Measurements from ENCODE around the gene POMGNT1.
A peak's percentile ranks its signal among the peaks of the same experiment; 100 is the strongest.

Gene POMGNT1

GRCh38 chr1:46183079-46183847 lies 15.0 kb downstream of the POMGNT1 start:
- Mint-ChIP-seq H3K4me1 (peaks cover 9% of the 10 kb centered on the region), H3K27me3 (no peaks in the 10 kb centered on the region), H3K36me3 (peaks cover 7% of the 10 kb centered on the region), H3K4me3 (no peak overlapping the region), H3K9me3 (no peaks in the 10 kb centered on the region), H3K27ac (peak overlapping the region; percentile 70)
- ATAC-seq (ENCODE audit: low read depth) (no peak), DNase-seq (ENCODE audit: low spot score in 2 of 2) (no peak)

- Mint-ChIP-seq H3K4me3 (no peak overlapping the region), H3K4me1 (peaks cover 9% of the 10 kb centered on the region), H3K27me3 (no peaks in the 10 kb centered on the region), H3K36me3 (no peaks in the 10 kb centered on the region), H3K9me3 (no peaks in the 10 kb centered on the region), H3K27ac (peak overlapping the region; percentile 28)
- DNase-seq (ENCODE audit: low spot score in 2 of 2) (no peak), ATAC-seq (ENCODE audit: low read depth) (no peak)
These were observed 16.6 kb downstream of the POMGNT1 start for GRCh38 chr1:46181343-46182260.

- Mint-ChIP-seq H3K27me3 (no peaks in the 10 kb centered on the region), H3K27ac (no peak overlapping the region), H3K4me3 (no peak overlapping the region), H3K36me3 (no peaks in the 10 kb centered on the region), H3K9me3 (no peaks in the 10 kb centered on the region), H3K4me1 (peaks cover 11% of the 10 kb centered on the region)
- ATAC-seq (ENCODE audit: low read depth) (no peak), DNase-seq (ENCODE audit: low spot score in 2 of 2) (no peak)
These were observed 18.1 kb downstream of the POMGNT1 start for GRCh38 chr1:46180082-46180616.

GRCh38 chr1:46179138-46180081 lies 18.8 kb downstream of the POMGNT1 start:
- peaks cover 9% of the 10 kb centered on the region for H3K4me1 Mint-ChIP-seq
- no peak overlapping the region for H3K4me3 Mint-ChIP-seq
- ATAC-seq (ENCODE audit: low read depth) (peak; percentile 84), DNase-seq (ENCODE audit: low spot score in 2 of 2) (peak; percentile 63 to 66)
- no peaks in the 10 kb centered on the region for H3K27me3 Mint-ChIP-seq
- H3K9me3 Mint-ChIP-seq: no peaks in the 10 kb centered on the region
- H3K36me3 Mint-ChIP-seq: no peaks in the 10 kb centered on the region
- H3K27ac Mint-ChIP-seq: no peak overlapping the region

GRCh38 chr1:46176211-46176865 lies 21.9 kb downstream of the POMGNT1 start, which contains the start of gene P3R3URF:
Gene P3R3URF (minus strand): TSS chr1:46176488. CDS start chr1:46176471, 17 bp downstream.
- Mint-ChIP-seq H3K4me3 (no peak within 1 kb of the TSS), H3K4me1 (peaks cover 12% of the 10 kb centered on the region), H3K36me3 (no peaks in the 10 kb centered on the region), H3K27me3 (peaks cover 1% of the 10 kb centered on the region), H3K9me3 (no peaks in the 10 kb centered on the region), H3K27ac (no peak within 1 kb of the TSS)
- no peak for DNase-seq (ENCODE audit: low spot score in 2 of 2)
- ATAC-seq (ENCODE audit: low read depth): no peak

GRCh38 chr1:46175243-46175642 lies 23.0 kb downstream of the POMGNT1 start:
- H3K27ac Mint-ChIP-seq: no peak overlapping the region
- no peaks in the 10 kb centered on the region for H3K36me3 Mint-ChIP-seq
- H3K27me3 Mint-ChIP-seq: peaks cover 1% of the 10 kb centered on the region
- DNase-seq (ENCODE audit: low spot score in 2 of 2): no peak
- no peak for ATAC-seq (ENCODE audit: low read depth)
- H3K4me1 Mint-ChIP-seq: peaks cover 19% of the 10 kb centered on the region
- H3K9me3 Mint-ChIP-seq: no peaks in the 10 kb centered on the region
- no peak overlapping the region for H3K4me3 Mint-ChIP-seq

- Mint-ChIP-seq H3K4me1 (peaks cover 19% of the 10 kb centered on the region), H3K9me3 (no peaks in the 10 kb centered on the region), H3K27ac (no peak within 1 kb of the TSS), H3K4me3 (no peak within 1 kb of the TSS), H3K27me3 (peaks cover 1% of the 10 kb centered on the region), H3K36me3 (no peaks in the 10 kb centered on the region)
- DNase-seq (ENCODE audit: low spot score in 2 of 2) (no peak), ATAC-seq (ENCODE audit: low read depth) (no peak)
These were observed 23.6 kb downstream of the POMGNT1 start, which contains the start of gene TSPAN1 for GRCh38 chr1:46174448-46175231. Gene TSPAN1 (plus strand): TSS chr1:46175087. CDS start chr1:46181108, 6,021 bp downstream.

- ATAC-seq (ENCODE audit: low read depth): peak; percentile 84
- no peak overlapping the region for H3K4me3 Mint-ChIP-seq
- peaks cover 19% of the 10 kb centered on the region for H3K4me1 Mint-ChIP-seq
- no peak for DNase-seq (ENCODE audit: low spot score in 2 of 2)
- H3K9me3 Mint-ChIP-seq: no peaks in the 10 kb centered on the region
- no peaks in the 10 kb centered on the region for H3K36me3 Mint-ChIP-seq
- H3K27me3 Mint-ChIP-seq: peaks cover 1% of the 10 kb centered on the region
- H3K27ac Mint-ChIP-seq: no peak overlapping the region
These were observed 24.8 kb downstream of the POMGNT1 start for GRCh38 chr1:46173361-46173856.

GRCh38 chr1:46172321-46172720 lies 25.9 kb downstream of the POMGNT1 start:
- peaks cover 1% of the 10 kb centered on the region for H3K27me3 Mint-ChIP-seq
- ATAC-seq (ENCODE audit: low read depth) (no peak), DNase-seq (ENCODE audit: low spot score in 2 of 2) (no peak)
- no peaks in the 10 kb centered on the region for H3K9me3 Mint-ChIP-seq
- no peak overlapping the region for H3K4me3 Mint-ChIP-seq
- no peaks in the 10 kb centered on the region for H3K36me3 Mint-ChIP-seq
- no peak overlapping the region for H3K27ac Mint-ChIP-seq
- peaks cover 24% of the 10 kb centered on the region for H3K4me1 Mint-ChIP-seq

GRCh38 chr1:46171871-46172270 lies 26.4 kb downstream of the POMGNT1 start:
- Mint-ChIP-seq H3K4me1 (peaks cover 28% of the 10 kb centered on the region), H3K36me3 (no peaks in the 10 kb centered on the region), H3K27ac (no peak overlapping the region), H3K4me3 (no peak overlapping the region), H3K27me3 (peaks cover 1% of the 10 kb centered on the region), H3K9me3 (no peaks in the 10 kb centered on the region)
- no peak for DNase-seq (ENCODE audit: low spot score in 2 of 2)
- no peak for ATAC-seq (ENCODE audit: low read depth)

GRCh38 chr1:46171351-46171750 lies 26.9 kb downstream of the POMGNT1 start:
- no peak overlapping the region for H3K27ac Mint-ChIP-seq
- H3K36me3 Mint-ChIP-seq: no peaks in the 10 kb centered on the region
- no peak overlapping the region for H3K4me3 Mint-ChIP-seq
- H3K4me1 Mint-ChIP-seq: peaks cover 31% of the 10 kb centered on the region
- peaks cover 1% of the 10 kb centered on the region for H3K27me3 Mint-ChIP-seq
- no peak for ATAC-seq (ENCODE audit: low read depth)
- no peak for DNase-seq (ENCODE audit: low spot score in 2 of 2)
- no peaks in the 10 kb centered on the region for H3K9me3 Mint-ChIP-seq

- DNase-seq (ENCODE audit: low spot score in 2 of 2): no peak
- H3K4me1 Mint-ChIP-seq: peaks cover 35% of the 10 kb centered on the region
- no peaks in the 10 kb centered on the region for H3K9me3 Mint-ChIP-seq
These were observed 28.3 kb downstream of the POMGNT1 start for GRCh38 chr1:46169811-46170454.

More at GRCh38 chr1:46169811-46170454, 28.3 kb downstream of the POMGNT1 start:
- Mint-ChIP-seq H3K4me3 (no peak overlapping the region), H3K27ac (no peak overlapping the region), H3K36me3 (no peaks in the 10 kb centered on the region), H3K27me3 (peaks cover 3% of the 10 kb centered on the region)
- no peak for ATAC-seq (ENCODE audit: low read depth)
